Measurements from ENCODE around the gene OR6Q1.

The OR6Q1 gene

DNA sequence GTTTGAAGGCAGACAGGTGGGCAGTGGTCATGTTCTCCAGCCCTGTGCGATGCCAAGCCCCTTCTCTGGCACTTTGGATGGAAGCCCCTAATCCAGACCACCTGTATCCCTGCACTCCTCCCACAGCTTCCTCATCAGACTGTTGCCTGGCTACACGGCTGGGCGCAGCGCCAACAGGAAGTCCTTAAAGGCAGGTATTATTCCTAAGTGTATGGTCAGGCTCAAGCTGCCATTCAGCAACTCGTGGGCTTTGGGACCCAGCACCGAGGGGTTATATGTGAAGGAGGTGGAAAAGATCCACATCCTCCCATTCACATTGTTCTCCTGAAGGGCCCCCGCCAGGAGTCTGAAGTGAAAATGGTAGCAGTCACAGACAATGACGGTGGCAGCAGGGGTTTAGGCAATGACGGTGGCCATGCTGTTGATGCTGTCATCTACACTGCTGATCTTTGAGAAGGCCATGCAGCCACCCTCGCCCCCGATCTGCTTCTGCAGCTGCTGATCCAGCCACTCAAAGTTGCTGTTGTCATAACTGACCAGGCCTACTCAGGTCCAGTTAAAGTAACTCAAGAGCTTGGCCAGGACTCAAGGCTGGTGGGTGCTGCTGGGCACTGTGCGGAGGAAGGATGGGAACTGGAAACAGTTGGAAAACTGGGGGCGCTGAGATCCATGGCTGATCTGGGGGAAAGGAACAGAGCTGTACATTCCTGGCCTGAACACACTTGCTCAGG lies 27.7 kb downstream of the OR6Q1 start:
- H3K36me3 ChIP-seq (ENCODE audit: insufficient read depth, low read length), result no peaks in the 10 kb centered on the region
- no peaks in the 10 kb centered on the region for H3K9me2 ChIP-seq (replicated peaks; ENCODE audit: low read depth, low read length)
- no peaks in the 10 kb centered on the region for H4K20me1 ChIP-seq (ENCODE audit: insufficient read depth, low read length, poor library complexity, severe bottlenecking)
- H3F3A ChIP-seq (ENCODE audit: low read depth), result no peaks in the 10 kb centered on the region
- no peak overlapping the region for H3K4me3 ChIP-seq (ENCODE audit: low read length, poor library complexity, severe bottlenecking)
- no peak overlapping the region for H3K9ac ChIP-seq (ENCODE audit: low read depth, low read length, poor library complexity, severe bottlenecking)
- no peaks in the 10 kb centered on the region for H3K9me3 ChIP-seq (ENCODE audit: insufficient read depth, low read depth, low read length)
- no peak for TF ChIP-seq EZH2phosphoT487 (IDR thresholded peaks at IDR 0.05; ENCODE audit: borderline replicate concordance)
- no peaks in the 10 kb centered on the region for H3K79me2 ChIP-seq (ENCODE audit: insufficient read depth, low read length)
- no peaks in the 10 kb centered on the region for H3K4me1 ChIP-seq (ENCODE audit: insufficient read depth, low read length, poor library complexity, severe bottlenecking)
- no peaks in the 10 kb centered on the region for H3K27me3 ChIP-seq (ENCODE audit: insufficient read depth, low read length, poor library complexity, severe bottlenecking)
- H2AFZ ChIP-seq (ENCODE audit: low read length), result no peak overlapping the region
- no peak overlapping the region for H3K4me2 ChIP-seq (ENCODE audit: low read depth, low read length, poor library complexity, severe bottlenecking)

GRCh38 chr11:58059007-58059350 lies 28.2 kb downstream of the OR6Q1 start:
- Histone ChIP-seq H3K27me3 (ENCODE audit: insufficient read depth, low read length, poor library complexity, severe bottlenecking) (no peaks in the 10 kb centered on the region), H3K79me2 (ENCODE audit: insufficient read depth, low read length) (no peaks in the 10 kb centered on the region), H3K4me3 (ENCODE audit: low read length, poor library complexity, severe bottlenecking) (no peak overlapping the region), H3K4me1 (ENCODE audit: insufficient read depth, low read length, poor library complexity, severe bottlenecking) (no peaks in the 10 kb centered on the region), H3F3A (ENCODE audit: low read depth) (no peaks in the 10 kb centered on the region), H2AFZ (ENCODE audit: low read length) (no peak overlapping the region), H3K9ac (ENCODE audit: low read depth, low read length, poor library complexity, severe bottlenecking) (no peak overlapping the region), H3K4me2 (ENCODE audit: low read depth, low read length, poor library complexity, severe bottlenecking) (no peak overlapping the region), H3K9me3 (ENCODE audit: insufficient read depth, low read depth, low read length) (no peaks in the 10 kb centered on the region), H3K9me2 (replicated peaks; ENCODE audit: low read depth, low read length) (no peaks in the 10 kb centered on the region), H4K20me1 (ENCODE audit: insufficient read depth, low read length, poor library complexity, severe bottlenecking) (no peaks in the 10 kb centered on the region), H3K36me3 (ENCODE audit: insufficient read depth, low read length) (no peaks in the 10 kb centered on the region)
- TF ChIP-seq, protein P1, sequence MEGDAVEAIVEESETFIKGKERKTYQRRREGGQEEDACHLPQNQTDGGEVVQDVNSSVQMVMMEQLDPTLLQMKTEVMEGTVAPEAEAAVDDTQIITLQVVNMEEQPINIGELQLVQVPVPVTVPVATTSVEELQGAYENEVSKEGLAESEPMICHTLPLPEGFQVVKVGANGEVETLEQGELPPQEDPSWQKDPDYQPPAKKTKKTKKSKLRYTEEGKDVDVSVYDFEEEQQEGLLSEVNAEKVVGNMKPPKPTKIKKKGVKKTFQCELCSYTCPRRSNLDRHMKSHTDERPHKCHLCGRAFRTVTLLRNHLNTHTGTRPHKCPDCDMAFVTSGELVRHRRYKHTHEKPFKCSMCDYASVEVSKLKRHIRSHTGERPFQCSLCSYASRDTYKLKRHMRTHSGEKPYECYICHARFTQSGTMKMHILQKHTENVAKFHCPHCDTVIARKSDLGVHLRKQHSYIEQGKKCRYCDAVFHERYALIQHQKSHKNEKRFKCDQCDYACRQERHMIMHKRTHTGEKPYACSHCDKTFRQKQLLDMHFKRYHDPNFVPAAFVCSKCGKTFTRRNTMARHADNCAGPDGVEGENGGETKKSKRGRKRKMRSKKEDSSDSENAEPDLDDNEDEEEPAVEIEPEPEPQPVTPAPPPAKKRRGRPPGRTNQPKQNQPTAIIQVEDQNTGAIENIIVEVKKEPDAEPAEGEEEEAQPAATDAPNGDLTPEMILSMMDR (conservative IDR thresholded peaks at IDR 0.05; ENCODE audit: low read length), result no peak
- no peak for TF ChIP-seq EZH2phosphoT487 (IDR thresholded peaks at IDR 0.05; ENCODE audit: borderline replicate concordance)

GRCh38 chr11:58060535-58060934 lies 29.8 kb downstream of the OR6Q1 start:
- no peaks in the 10 kb centered on the region for H3K9me3 ChIP-seq (ENCODE audit: insufficient read depth, low read depth, low read length)
- H3K4me2 ChIP-seq (ENCODE audit: low read depth, low read length, poor library complexity, severe bottlenecking), result no peak overlapping the region
- H3K4me1 ChIP-seq (ENCODE audit: insufficient read depth, low read length, poor library complexity, severe bottlenecking), result peaks cover 5% of the 10 kb centered on the region
- no peaks in the 10 kb centered on the region for H4K20me1 ChIP-seq (ENCODE audit: insufficient read depth, low read length, poor library complexity, severe bottlenecking)
- H2AFZ ChIP-seq (ENCODE audit: low read length), result no peak overlapping the region
- H3F3A ChIP-seq (ENCODE audit: low read depth), result no peaks in the 10 kb centered on the region
- TF ChIP-seq, protein P1 (conservative IDR thresholded peaks at IDR 0.05; ENCODE audit: low read length), result no peak
- TF ChIP-seq EZH2phosphoT487 (IDR thresholded peaks at IDR 0.05; ENCODE audit: borderline replicate concordance), result no peak
- no peak overlapping the region for H3K4me3 ChIP-seq (ENCODE audit: low read length, poor library complexity, severe bottlenecking)
- no peak overlapping the region for H3K9ac ChIP-seq (ENCODE audit: low read depth, low read length, poor library complexity, severe bottlenecking)
- H3K27me3 ChIP-seq (ENCODE audit: insufficient read depth, low read length, poor library complexity, severe bottlenecking), result no peaks in the 10 kb centered on the region
- H3K79me2 ChIP-seq (ENCODE audit: insufficient read depth, low read length), result no peaks in the 10 kb centered on the region
- no peaks in the 10 kb centered on the region for H3K36me3 ChIP-seq (ENCODE audit: insufficient read depth, low read length)
- no peaks in the 10 kb centered on the region for H3K9me2 ChIP-seq (replicated peaks; ENCODE audit: low read depth, low read length)

Data from Loucy (cell line).